ENCODE data around the gene CNNM4.

CNNM4 gene

GRCh38 chr2:96861074-96861473, 100.4 kb downstream of the CNNM4 start:
- DNase-seq = no peak
